Eye (tissue), 1 donor: ENCODE measurements around the gene GARIN3.
"Not testable (repeated sequence)": the region's sequence is repeated elsewhere in the genome, so short reads cannot be mapped to it uniquely, and the experiment has no call there.

Experiments used
- DNase-seq: peaks from one replicate; pipeline ENCODE4 v3.0.0-alpha.2; 2015

GARIN3 gene

GRCh38 chr5:157166214-157167213 lies at the start of gene GARIN3:
Gene GARIN3 (minus strand): TSS chr5:157166264. CDS start chr5:157166168, 96 bp downstream.
- no peak for DNase-seq

GRCh38 chr5:157215514-157216167 lies 49.6 kb upstream of the GARIN3 start:
- no peak for DNase-seq

DNA sequence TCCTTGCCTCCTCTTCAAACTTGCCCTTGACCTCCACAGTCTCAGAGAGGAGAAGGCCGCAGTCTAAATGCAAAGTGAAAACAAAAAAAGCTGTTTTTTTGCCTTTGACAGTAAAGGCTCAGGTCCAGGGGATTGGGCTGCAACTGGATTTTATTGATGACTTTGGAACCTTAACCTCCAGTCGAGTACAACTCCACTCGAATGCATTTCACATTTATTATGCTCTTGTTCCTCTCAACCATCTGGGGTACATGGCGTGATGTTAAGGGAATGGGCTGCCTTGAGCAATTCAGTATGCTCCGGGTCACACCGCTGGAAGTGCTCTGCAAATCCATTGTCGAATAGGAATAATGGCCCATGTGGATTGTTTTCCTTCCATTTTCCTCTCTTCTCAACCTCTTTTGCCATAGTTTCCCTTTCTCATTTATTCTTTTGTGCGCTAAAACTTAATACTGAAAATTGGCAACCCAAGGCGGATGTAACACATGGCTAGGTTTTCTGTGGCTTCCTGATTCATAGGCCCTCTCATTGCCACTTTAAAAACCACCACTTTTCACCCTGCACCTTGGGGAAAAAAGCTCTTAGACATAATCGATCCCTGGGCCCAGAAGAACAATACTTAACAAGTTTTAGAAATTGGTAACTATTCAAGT lies 48.9 kb upstream of the GARIN3 start:
- DNase-seq = no peak

- DNase-seq = no peak
These were observed 48.4 kb upstream of the GARIN3 start for GRCh38 chr5:157214415-157214814.

DNA sequence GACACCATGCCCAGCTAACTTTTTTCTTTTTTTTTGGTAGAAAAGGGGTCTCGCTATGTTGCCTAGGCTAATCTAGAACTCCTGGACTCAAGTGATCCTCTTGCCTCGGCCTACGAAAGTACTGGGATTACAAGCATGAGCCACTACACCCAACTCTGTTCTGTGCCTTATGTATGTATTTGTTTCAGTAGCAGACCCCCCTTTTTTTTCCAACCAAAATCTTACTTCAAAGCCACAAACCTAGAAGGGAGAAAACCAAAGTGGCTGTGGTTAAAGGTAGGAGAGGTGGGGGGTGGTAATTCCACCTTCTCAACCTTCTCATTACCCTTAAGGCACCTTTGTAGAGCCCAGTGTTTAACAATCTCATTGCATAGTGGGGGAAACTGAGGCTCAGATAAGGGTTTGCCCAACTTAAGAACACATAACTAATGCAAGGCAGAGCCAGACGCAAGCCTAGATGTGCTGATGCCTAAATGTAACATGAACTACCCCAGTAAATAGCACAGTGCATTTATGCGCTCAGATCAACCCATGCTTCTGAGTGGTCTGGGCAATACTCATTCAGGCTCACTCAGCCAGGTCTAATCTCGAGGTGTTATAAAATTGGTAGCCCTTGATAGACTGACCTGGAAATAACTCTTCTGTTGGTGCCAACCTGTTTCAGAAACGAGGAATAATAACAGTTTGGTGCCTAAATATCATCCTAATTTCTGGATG lies 47.6 kb upstream of the GARIN3 start:
- no peak for DNase-seq

DNA sequence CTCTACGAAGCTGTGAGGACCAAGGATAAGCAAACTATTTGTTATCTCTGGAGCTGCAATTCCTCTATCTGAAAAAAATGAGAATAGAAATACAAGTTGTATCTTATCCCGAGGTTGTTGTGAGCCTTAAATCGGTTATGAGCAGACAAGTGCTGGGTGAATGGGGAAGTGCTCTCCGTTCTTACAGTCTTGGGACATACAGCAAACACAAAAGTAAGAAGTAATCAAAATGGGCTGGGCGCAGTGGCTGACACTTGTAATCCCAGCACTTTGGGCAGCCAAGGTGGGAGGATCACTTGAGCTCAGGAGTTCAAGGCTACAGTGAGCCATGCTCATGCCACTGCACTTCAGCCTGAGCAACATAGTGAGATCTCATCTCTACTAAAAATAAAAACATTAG lies 46.2 kb upstream of the GARIN3 start:
- DNase-seq = no peak

DNA sequence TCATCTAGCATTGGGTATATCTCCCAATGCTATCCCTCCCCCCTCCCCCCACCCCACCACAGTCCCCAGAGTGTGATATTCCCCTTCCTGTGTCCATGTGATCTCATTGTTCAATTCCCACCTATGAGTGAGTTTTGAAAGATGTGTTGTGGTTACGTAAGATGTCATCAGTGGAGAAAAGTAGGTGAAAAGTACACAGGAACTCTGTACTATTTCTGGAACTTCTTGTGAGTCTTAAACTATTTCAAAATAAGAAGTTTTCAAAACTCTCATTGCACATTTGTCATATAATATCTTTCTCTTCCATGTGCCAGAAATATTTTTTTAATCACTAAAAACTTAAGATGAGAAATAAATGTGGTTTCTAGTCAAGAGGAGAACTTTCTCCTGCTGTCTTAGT lies 44.6 kb upstream of the GARIN3 start:
- not testable (repeated sequence) for DNase-seq

DNA sequence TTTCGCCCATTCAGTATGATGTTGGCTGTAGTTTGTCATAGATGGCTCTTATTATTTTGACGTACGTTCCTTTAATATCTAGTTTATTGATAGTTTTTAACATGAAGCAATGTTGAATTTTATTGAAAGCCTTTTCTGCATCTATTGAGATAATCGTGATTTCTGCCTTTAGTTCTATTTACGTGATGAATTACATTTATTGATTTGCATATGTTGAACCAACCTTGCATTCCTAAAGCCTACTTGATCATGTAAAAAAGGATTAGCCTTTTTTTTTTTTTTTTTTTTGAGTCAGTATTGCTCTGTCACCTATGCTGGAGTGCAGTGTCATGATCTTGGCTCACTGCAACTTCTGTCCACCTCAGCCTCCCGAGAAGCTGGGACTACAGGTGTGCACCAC lies 39.6 kb upstream of the GARIN3 start:
- no peak for DNase-seq

DNA sequence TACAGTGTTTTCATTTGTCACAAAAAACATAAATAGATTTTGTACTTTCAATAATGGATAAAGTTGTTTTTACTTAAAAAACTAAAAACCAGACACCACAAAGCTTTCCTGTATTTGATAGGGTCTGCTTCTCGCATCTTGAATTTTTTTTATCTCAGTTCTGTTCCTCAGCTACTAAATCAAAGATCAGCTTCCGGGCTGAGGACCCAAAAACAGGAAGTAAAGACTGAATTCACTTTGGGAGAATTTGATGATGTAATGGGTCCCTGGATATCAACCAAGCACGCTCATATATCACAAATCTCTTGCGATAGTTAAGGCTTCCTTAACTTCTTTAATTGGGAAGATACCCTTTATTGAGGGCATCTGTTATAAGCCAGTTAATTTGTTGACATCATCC lies 38.7 kb upstream of the GARIN3 start:
- DNase-seq = no peak

DNA sequence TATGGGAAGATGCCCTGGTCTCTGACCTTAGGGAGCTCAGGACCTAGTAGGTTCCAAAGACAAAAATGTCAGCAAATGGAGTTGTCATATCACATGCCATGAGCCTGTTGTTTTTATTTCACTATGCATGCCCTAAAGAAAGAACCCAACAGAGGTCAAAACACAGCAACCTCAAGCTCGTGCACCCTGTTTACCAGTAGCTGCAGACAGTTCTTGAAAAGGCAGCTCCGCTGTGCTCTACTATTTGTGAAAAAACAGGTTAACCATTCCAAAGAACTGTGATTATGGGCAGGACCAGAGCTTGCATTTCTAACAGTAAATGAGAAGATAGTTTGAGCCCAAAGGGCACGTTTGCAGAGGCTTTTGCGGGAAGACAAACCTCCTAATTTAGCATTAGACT lies 37.4 kb upstream of the GARIN3 start:
- no peak for DNase-seq

DNA sequence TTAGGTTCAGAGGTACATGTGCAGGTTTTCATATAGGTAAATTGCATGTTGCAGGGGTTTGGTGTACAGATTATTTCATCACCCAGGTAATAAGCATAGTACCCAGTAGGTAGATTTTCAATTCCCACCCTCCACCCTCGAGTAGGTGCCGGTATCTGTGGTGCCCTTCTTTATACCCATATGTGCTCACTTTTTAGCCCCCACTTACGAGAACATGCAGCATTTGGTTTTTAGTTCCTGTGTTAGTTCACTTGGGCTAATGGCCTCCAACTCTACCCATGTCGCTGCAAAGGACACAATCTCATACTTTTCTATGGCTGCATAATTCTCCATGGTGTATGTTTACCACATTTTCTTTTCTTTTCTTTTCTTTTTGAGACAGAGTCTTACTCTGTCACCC lies 35.8 kb upstream of the GARIN3 start:
- no peak for DNase-seq

GRCh38 chr5:157198277-157198986 lies 32.4 kb upstream of the GARIN3 start:
- no peak for DNase-seq

DNA sequence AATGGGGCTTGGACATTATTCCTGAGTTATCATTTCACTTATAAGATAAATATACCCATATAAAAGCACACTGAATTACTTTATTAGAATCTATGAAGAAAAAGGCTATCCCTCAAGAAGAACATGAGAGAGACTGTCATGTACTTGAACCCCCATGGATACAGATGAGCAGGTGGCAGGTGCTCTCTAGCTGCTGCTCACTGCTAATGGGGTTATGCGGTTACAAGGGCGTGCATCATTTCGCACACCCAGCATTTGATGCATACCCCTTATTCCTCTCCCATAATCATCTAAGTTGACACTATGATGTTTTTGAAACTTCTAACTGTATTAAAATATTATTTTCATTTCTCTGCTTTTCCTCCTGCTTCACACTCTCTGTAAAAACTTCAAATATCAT lies 31.0 kb upstream of the GARIN3 start:
- no peak for DNase-seq

DNA sequence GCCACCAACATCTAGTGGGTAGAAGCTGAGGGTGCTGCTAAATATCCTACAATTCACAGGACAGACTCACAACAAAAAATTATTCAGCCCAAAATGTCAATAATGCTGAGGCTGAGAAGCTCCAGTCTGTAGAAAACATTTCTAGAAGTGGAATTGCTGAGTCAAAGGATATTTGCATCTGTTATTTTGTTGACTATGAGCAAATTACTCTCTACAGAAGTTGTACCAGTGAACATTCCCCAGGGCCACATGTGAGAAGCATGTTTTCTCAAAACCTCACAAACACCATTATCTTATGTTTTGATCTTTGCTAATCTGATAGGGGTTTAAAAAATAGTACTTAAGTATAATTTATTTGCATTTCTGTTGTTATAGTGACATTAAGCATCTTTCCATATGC lies 30.0 kb upstream of the GARIN3 start:
- no peak for DNase-seq

DNA sequence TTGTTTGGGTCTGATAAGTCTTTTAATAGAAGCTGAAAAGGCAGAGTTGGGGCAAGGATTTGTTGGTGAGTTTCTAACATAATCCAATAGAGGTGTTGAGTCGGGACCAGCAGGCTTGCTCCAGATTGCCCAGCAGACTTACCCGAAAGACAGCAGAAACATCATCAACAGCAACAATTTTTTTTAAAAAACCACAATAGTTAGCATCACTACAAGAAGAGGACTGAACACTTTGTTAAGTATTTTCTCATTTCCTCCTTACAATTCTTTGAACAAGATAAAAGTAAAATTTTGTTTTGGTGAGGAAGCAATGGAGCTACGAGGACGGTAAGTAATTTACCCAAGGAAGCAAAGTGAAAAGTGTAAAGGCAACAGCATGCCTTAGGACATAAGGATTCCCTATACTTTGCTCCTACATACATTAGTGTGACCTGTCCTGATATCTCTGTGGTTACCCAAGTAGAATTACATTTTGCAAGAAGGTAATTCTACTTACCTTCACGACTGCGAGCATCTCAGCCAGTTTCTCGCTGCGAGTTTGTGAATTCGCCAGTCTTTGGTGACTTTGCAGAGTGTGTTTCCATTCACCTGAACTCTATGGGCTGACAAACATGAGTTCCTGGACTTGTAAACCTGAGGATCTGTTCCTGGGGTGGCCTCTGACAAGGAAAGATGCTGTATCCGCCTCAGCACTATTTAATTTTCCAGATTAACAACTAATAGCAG lies 27.8 kb upstream of the GARIN3 start:
- no peak for DNase-seq

DNA sequence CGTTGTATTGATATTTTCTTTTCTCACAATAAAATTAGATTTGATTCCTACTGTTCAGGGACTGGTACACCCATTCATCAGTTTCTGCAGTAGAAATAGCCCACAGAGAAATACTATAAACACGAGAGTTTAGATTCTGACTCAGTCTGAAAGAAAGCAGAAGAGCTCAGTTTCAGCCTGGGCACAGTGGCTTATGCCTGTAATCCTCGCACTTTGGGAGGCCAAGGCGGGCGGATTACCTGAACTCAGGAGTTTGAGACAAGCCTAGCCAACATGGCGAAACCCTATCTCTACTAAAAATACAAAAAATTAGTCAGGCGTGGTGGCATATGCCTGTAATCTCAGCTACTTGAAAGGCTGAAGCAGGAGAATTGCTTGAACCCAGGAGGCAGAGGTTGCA lies 23.2 kb upstream of the GARIN3 start:
- no peak for DNase-seq

DNA sequence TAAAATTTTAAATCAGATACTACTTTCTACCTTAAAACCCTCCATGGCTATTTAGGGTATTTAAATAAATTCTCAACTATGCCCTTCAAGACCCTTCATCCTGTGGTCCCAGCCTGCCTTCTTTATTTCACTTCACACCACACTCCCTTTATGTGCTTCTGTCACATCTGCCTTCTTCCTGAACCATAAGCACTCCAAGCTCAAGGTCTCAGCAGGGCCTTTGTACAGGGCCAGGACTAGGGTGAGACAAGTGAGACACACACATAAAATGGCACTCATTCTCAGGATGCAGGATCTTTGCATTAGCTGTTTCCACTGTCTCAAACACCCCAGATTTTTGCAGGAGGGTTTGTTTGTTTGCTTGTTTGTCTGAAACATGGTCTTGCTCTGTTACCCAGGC lies 22.2 kb upstream of the GARIN3 start:
- no peak for DNase-seq

GRCh38 chr5:157187046-157187754 lies 21.1 kb upstream of the GARIN3 start:
- DNase-seq = no peak

GRCh38 chr5:157186309-157187045 lies 20.4 kb upstream of the GARIN3 start:
- DNase-seq = no peak

DNA sequence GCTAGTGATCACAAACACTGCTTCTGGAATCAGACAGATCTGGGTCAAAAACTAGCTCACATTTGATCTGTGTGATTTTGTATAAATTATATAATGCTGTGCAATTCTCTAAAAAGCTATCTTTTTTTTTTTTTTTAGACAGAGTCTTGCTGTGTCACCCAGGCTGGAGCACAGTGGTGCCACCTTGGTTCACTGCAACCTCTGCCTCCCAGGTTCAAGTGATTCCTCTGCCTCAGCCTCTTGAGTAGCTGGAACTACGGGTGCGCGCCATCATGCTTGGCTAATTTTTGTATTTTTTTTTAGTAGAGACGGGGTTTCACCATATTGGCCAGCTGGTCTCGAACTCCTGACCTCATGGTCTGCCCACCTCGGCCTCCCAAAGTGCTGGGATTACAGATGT lies 19.1 kb upstream of the GARIN3 start:
- DNase-seq = not testable (repeated sequence)
